OCI-LY1 (cell line): ENCODE measurements around the gene GRPEL1.

Source experiments
- EZH2 ChIP-seq: fragments of 200-600 bp; sonication (generic), shearing (Covaris generic); IDR thresholded peaks from 2 replicates; pipeline ENCODE4 v1.8.0; 2017; ENCODE audit warnings: borderline replicate concordance, mixed run types, mild to moderate bottlenecking, antibody characterized with exemption, low read length, moderate library complexity, mixed read lengths
- TF ChIP-seq, protein P1 (sequence below): fragments of 200-600 bp; sonication (generic), shearing (Covaris generic); IDR thresholded peaks from 2 replicates; pipeline ENCODE4 v1.5.1; 2017; ENCODE audit warnings: mild to moderate bottlenecking, antibody characterized with exemption, low read length, moderate library complexity, mixed read lengths

DNA sequence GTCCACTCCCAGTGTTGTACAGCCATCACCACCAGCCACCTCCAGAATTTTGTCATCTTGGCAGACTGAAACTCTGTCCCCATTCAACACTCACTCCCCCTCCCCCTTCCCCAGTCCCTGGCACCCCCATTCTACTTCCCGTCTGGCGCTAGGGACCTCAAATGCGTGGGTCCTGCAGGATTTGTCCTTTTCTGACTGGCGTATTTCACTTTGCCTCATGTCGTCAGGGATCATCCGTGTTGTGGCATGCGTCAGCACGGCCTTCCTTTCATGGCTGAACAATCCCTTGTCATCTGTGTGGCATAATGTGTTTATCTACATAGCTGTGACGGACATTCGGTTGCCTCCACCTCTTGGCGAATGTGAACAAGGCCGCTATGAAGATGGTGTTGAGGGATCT lies 19.2 kb downstream of the GRPEL1 start:
- TF ChIP-seq, protein P1, sequence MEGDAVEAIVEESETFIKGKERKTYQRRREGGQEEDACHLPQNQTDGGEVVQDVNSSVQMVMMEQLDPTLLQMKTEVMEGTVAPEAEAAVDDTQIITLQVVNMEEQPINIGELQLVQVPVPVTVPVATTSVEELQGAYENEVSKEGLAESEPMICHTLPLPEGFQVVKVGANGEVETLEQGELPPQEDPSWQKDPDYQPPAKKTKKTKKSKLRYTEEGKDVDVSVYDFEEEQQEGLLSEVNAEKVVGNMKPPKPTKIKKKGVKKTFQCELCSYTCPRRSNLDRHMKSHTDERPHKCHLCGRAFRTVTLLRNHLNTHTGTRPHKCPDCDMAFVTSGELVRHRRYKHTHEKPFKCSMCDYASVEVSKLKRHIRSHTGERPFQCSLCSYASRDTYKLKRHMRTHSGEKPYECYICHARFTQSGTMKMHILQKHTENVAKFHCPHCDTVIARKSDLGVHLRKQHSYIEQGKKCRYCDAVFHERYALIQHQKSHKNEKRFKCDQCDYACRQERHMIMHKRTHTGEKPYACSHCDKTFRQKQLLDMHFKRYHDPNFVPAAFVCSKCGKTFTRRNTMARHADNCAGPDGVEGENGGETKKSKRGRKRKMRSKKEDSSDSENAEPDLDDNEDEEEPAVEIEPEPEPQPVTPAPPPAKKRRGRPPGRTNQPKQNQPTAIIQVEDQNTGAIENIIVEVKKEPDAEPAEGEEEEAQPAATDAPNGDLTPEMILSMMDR: no peak
- no peak for TF ChIP-seq EZH2
